CD4-positive, alpha-beta T cell treated with Interferon alpha-2 for 1 hour (primary cell): ENCODE results near the gene TMEM252.

Experiments
- DNase-seq, 2 donors: peaks; one replicate each; pipeline ENCODE4 v3.0.0-alpha.2; 2020 to 2022

TMEM252 gene

GRCh38 chr9:68538200-68538599 lies 2.5 kb downstream of the TMEM252 start:
- no peak for DNase-seq

- no peak for DNase-seq
Measured at GRCh38 chr9:68537616-68537880, 3.1 kb downstream of the TMEM252 start.

DNA sequence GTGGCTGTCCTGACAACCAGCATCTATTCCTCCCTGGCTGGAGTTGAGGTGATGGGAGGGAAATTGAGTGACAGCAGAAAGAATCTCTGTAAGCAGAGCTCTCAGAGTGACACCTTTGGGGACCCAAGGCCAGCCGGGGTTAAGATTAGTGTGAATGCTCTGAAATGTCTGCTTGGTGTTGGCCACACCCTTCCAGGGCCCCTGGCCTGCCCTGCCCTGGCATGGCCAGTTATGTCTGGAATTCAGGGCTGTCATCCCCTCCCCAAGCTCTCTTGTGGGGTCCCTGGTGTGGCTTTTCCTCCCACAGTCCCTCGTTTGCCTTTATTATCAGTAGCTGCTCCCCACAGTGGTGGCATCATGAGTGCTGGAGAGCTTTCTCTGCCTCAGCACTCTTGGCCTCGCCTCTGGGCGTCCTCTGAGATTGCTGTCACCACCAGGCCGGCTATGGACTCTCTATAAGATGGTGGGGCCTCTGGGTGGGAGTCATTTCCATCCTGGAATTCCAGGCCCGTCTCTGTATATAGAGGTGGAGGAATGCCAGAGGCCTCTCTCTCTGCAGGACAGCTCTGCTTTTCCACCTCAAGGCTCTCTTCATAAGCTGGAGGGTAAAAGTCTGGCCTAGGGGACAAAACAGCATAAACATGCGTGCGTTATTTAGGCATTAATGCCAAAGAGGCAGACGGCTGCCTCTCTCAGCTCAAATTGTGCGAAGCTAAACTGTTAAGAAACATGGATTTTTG lies 3.6 kb downstream of the TMEM252 start:
- no peak for DNase-seq

DNA sequence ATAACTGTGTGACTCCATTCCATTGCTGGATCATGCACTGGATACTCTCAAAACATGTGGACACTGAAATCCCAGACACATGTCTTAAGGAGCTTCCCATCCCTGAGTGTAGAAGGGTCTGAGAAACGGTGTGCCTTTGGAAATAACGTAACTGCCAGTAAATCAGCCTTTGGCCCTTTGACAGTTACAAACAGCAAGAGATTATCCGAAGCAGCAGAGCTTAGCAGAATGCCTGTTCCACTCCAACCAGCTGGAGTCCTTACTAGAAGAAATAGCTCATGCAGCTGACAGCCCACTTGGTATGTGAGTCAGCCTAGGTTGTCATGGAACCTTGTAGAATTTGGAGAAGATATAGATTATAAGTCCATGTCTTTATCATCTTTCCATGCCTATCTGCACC lies 7.0 kb downstream of the TMEM252 start:
- no peak for DNase-seq

GRCh38 chr9:68532131-68532530 lies 8.6 kb downstream of the TMEM252 start:
- no peak for DNase-seq

DNA sequence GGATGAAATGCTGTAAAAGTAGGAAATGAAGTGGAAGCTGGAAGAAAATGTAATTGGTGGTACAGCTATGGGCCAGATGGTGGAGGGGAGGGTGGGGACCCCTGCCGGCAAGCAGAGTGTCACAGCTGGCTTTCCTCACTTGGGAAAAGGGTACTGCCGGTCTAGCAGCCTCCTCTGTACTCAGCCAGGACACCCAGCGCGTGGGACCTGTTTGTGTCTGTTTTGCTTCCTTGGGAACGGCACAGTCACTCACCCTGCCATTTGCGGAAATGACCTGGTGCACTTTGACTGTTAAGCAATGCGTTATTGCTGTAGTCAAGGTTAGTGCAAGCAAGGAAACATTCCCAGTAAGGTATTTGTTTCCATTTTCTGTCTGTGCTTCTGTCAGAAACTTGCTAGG lies 10.1 kb downstream of the TMEM252 start:
- peak in 1 of 2 donors; percentile 13 for DNase-seq

GRCh38 chr9:68523367-68523936 lies 17.2 kb downstream of the TMEM252 start:
- DNase-seq: no peak

DNA sequence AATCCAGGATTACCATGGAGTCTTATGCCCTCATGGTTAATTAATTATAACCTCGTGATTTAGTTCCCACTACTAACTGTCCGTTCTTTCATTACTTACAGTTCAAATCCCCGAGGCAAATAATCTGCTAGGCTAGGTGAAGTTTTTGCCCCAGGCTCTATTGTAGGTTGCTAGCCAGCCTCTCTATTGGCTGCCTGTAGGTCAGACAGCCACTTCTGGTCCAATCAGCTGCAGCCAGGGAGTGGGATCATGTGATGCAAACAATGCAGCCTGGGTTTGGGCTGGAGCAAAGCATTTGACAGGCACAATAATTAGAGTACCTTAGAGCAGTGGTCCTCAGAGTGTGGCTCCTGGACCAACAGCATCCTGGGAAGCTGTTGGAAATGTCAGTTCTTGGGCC lies 17.7 kb downstream of the TMEM252 start:
- no peak for DNase-seq

DNA sequence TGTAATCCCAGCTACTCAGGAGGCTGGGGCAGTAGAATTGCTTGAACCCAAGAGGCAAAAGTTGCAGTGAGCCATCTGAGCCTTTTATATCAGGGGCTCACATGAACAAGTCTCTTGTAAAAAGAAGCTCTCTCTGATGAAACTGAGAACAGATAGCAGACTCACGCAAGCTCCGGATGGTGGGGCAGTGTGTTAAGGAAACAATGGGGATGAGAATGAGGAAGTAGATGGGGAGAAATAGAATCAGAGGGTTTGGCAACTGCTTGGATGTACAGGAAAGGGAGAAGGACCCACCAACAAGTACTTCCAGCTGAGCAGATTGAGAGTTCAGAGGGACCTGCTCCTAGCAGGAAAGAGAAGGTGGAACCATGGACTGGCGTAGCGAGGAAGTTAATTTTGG lies 18.6 kb downstream of the TMEM252 start:
- peak in 1 of 2 donors; percentile 21 for DNase-seq

- no peak for DNase-seq
Measured at GRCh38 chr9:68515326-68516017, 25.2 kb downstream of the TMEM252 start.

- DNase-seq: no peak
Measured at GRCh38 chr9:68513981-68514380, 26.7 kb downstream of the TMEM252 start.

- DNase-seq: no peak
Measured at GRCh38 chr9:68513385-68513784, 27.3 kb downstream of the TMEM252 start.

GRCh38 chr9:68509689-68510088 lies 31.0 kb downstream of the TMEM252 start:
- DNase-seq: no peak

DNA sequence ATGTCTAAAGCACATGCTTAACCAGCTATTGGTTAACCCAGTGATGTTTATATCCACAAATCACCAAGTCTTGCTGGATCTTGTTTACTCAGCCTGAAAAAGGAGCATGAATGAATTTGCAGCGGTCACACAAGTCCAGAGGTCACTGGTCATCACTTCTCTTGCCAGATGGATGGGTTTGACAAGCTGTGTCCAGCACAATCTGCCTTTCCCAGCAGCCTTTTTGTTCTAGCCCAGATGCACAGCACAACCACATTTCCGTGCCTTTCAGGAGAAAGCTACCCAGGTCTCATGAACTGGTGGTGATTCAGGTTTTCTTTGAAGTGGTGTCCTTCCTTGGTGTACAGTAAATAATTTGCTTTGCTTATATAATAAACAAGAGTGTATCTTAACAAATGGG lies 32.1 kb downstream of the TMEM252 start:
- DNase-seq: no peak

- no peak for DNase-seq
Measured at GRCh38 chr9:68507806-68508145, 32.9 kb downstream of the TMEM252 start.

DNA sequence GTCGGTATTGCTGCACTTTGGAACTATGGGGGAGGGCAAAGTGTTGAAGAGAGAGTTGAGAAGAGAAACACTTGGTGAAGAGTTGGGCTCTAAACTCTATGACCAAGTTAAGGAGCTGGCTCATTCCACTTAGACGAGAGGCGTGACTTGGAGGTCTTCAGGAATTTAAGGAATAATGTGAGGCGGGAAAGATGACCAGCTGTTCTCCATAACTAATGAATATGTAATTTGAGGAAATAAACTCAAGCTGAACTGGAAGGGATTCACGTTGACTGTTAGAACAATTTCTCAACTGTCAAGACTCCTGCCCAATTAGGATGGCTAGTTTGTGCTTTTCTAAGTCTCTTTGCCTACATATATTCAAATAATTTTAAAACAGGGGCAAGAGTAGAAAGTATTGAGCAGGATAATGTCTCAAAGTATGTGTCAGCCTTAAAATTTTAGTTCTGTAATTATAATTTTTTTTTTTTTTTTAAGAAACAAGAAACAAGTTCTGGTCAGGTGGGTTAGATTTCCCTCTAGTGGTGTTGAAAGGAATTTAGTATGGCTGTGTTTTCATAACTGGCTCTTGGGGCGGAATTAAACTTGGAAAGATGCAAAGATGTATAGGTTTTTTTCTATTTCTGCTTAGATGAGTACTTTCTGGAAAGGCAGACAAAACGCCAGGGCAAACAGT lies 33.4 kb downstream of the TMEM252 start:
- DNase-seq: peak in 1 of 2 donors; percentile 5

- DNase-seq: no peak
Measured at GRCh38 chr9:68506551-68506950, 34.1 kb downstream of the TMEM252 start.

GRCh38 chr9:68505681-68506409 lies 34.8 kb downstream of the TMEM252 start:
- peak; percentile 3 to 26 for DNase-seq

DNA sequence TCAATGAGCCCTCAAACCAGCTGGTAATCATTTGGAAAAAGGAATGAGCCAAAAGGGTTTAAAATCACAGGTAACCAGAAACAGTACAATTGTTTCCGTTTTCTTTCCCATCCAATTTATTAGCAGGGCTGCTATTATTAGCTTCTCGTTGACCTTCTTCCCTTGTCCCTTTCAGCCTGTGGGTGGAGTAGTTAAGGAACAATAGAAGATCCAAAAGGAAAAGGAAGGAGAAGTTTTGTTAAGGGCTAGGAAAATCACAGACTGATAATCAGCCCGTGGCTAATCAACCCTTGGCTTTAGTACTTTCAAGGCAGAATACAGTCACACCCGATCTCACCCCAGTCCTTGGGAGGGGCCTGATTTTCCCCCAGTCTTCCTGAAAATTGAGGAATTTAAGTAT lies 38.4 kb downstream of the TMEM252 start:
- DNase-seq: no peak

- DNase-seq: no peak
Measured at GRCh38 chr9:68500457-68501381, 40.0 kb downstream of the TMEM252 start.

GRCh38 chr9:68498816-68499215 lies 41.9 kb downstream of the TMEM252 start:
- no peak for DNase-seq

DNA sequence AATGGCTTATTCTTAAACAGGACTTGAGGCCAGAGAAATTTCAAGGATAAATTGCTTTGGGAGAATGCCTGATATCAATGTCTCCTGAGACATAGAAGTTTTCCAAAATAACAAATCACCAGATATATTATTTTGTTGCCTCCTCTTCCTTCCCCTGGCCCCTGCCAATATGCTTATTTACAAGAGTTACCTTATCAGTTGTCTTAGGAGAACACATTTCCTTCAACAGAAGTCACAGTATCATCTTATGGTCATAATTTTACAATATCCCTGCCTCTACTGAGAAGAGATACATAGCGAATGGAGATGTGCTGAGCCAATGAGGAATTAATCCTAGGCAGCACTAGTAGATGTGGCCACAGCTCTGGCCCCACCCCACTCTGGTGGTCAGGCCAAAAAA lies 43.1 kb downstream of the TMEM252 start:
- no peak for DNase-seq
